A549 (cell line): ENCODE measurements around the gene SPAG9. TPM values are rescaled to one million over a fixed set of nuclear protein-coding genes. Genes with fewer than 3 reads are reported as not detected.

Experiments used
- ATAC-seq, 2 experiments: fragments of 200-7000 bp in 1 of 2; fragments of >200 bp in 1 of 2; cut with Nextera tagmentation in 1 of 2; cut with Tn5 transposase in 1 of 2; 3 replicates each; pipeline versions ENCODE4 v1.8.0 to v1.9.1; 2018 to 2020; ENCODE audit warnings: mild to moderate bottlenecking in 1 of 2, moderate library complexity in 1 of 2
- CTCF ChIA-PET: fragments of 300-600 bp; sonication (Branson Sonifier 250); formaldehyde crosslinking; extraction: SDS; loops from one replicate; lab custom pipeline; 2021; ENCODE audit warnings: antibody characterized with exemption, inconsistent platforms; lab: Yijun Ruan, JAX
- POLR2A ChIA-PET: fragments of 350-600 bp; formaldehyde crosslinking; extraction: SDS; loops from one replicate; lab custom pipeline; 2021; ENCODE audit warnings: antibody characterized with exemption, inconsistent platforms; lab: Yijun Ruan, JAX
- DNase-seq, 2 experiments: peaks; one replicate each; pipeline versions ENCODE4 v3.0.0 to v3.0.0-alpha.2; 2011 to 2016; ENCODE audit warnings: low read depth in 1 of 2, low spot score in 1 of 2
- FAIRE-seq: peaks from 2 replicates; lab custom pipeline; 2011; peaks lifted over from hg19 to GRCh38; lab: Jason Lieb, UNC
- H3K27ac ChIP-seq, 2 experiments: fragments of >200 bp; sonication (Bioruptor Twin); formaldehyde crosslinking; 3 replicates each; pipeline ENCODE4 v1.5.1; 2016 to 2017
- H3K4me1 ChIP-seq: fragments of >200 bp; sonication (Bioruptor Twin); formaldehyde crosslinking; 3 replicates; pipeline ENCODE4 v1.6.1; 2016
- H3K4me2 ChIP-seq: fragments of >200 bp; sonication (Bioruptor Twin); formaldehyde crosslinking; 3 replicates; pipeline ENCODE4 v1.6.1; 2016
- H3K4me3 ChIP-seq: fragments of >200 bp; sonication (Bioruptor Twin); formaldehyde crosslinking; 3 replicates; pipeline ENCODE4 v1.5.1; 2016
- H3K9me3 ChIP-seq: fragments of >200 bp; sonication (Bioruptor Twin); formaldehyde crosslinking; 3 replicates; pipeline ENCODE4 v1.6.1; 2016
- BHLHE40 ChIP-seq: IDR thresholded peaks from 2 replicates; pipeline ENCODE4 v1.6.1; 2012; ENCODE audit warnings: low read depth, low read length, inconsistent platforms
- CBX2 ChIP-seq: fragments of 200-600 bp; sonication (generic); IDR thresholded peaks from 2 replicates; pipeline ENCODE4 v1.6.1; 2016; ENCODE audit warnings: low read depth, mild to moderate bottlenecking, borderline replicate concordance
- CBX8 ChIP-seq: fragments of 200-600 bp; sonication (generic); IDR thresholded peaks from 2 replicates; pipeline ENCODE4 v1.6.1; 2016
- CEBPB ChIP-seq, 2 experiments: fragments of >200 bp in 1 of 2; sonication (Bioruptor Twin) in 1 of 2; formaldehyde crosslinking in 1 of 2; IDR thresholded peaks; 2 replicates each; pipeline ENCODE4 v1.6.1; 2012 to 2016
- CHD2 ChIP-seq: fragments of 150-350 bp; IDR thresholded peaks from 2 replicates; pipeline ENCODE4 v1.6.1; 2014; ENCODE audit warnings: low read length; ENCODE audit not compliant: partially characterized antibody
- CHD4 ChIP-seq: fragments of 200-600 bp; sonication (generic); IDR thresholded peaks from 2 replicates; pipeline ENCODE4 v1.6.1; 2016; ENCODE audit warnings: antibody characterized with exemption, mild to moderate bottlenecking, borderline replicate concordance
- EHMT2 ChIP-seq: fragments of 200-600 bp; sonication (generic); IDR thresholded peaks from 2 replicates; pipeline ENCODE4 v1.6.1; 2016; ENCODE audit warnings: antibody characterized with exemption, low read depth, mild to moderate bottlenecking, moderate library complexity
- ESRRA ChIP-seq: fragments of 150-350 bp; IDR thresholded peaks from 2 replicates; pipeline ENCODE4 v1.6.1; 2014; ENCODE audit warnings: mild to moderate bottlenecking, low read length, borderline replicate concordance
- FOSL2 ChIP-seq, 2 experiments: fragments of 450-650 bp in 1 of 2; fragments of >200 bp in 1 of 2; sonication (Bioruptor Twin) in 1 of 2; formaldehyde crosslinking; IDR thresholded peaks; 2 replicates each; pipeline versions ENCODE4 v1.5.0 to v1.6.1; 2016 to 2020; ENCODE audit warnings: mild to moderate bottlenecking in 1 of 2, moderate library complexity in 1 of 2
- GATA3 ChIP-seq: IDR thresholded peaks from 2 replicates; pipeline ENCODE4 v1.6.1; 2012; ENCODE audit warnings: borderline replicate concordance
- HDAC2 ChIP-seq: fragments of 200-600 bp; sonication (generic); IDR thresholded peaks from 2 replicates; pipeline ENCODE4 v1.6.1; 2016
- HEYL ChIP-seq: fragments of 250-450 bp; sonication (Bioruptor Pico); IDR thresholded peaks from 2 replicates; pipeline ENCODE4 v1.8.0; 2021; ENCODE audit warnings: mild to moderate bottlenecking, moderate library complexity
- HOXA7 ChIP-seq: fragments of 250-450 bp; sonication (Bioruptor Pico); IDR thresholded peaks from 2 replicates; pipeline ENCODE4 v1.5.0; 2020; ENCODE audit warnings: mild to moderate bottlenecking, moderate library complexity
- HOXB13 ChIP-seq: fragments of 250-450 bp; sonication (Bioruptor Pico); IDR thresholded peaks from 2 replicates; pipeline ENCODE4 v1.5.0; 2020; ENCODE audit warnings: low read depth, mild to moderate bottlenecking, moderate library complexity
- JUN ChIP-seq, 2 experiments: fragments of >200 bp; sonication (Bioruptor Twin); formaldehyde crosslinking; IDR thresholded peaks; 2 replicates in 1 of 2; 3 replicates in 1 of 2; pipeline ENCODE4 v1.6.1; 2016 to 2017
- JUNB ChIP-seq: fragments of >200 bp; sonication (Bioruptor Twin); formaldehyde crosslinking; IDR thresholded peaks from 2 replicates; pipeline ENCODE4 v1.6.1; 2016
- KDM1A ChIP-seq: fragments of 200-600 bp; sonication (generic); IDR thresholded peaks from 2 replicates; pipeline ENCODE4 v1.6.1; 2016; ENCODE audit warnings: low read depth, mild to moderate bottlenecking
- KDM5A ChIP-seq: fragments of 200-600 bp; sonication (generic); IDR thresholded peaks from 2 replicates; pipeline ENCODE4 v1.6.1; 2016; ENCODE audit warnings: antibody characterized with exemption, mild to moderate bottlenecking
- MAFK ChIP-seq: fragments of 450-650 bp; IDR thresholded peaks from 2 replicates; pipeline ENCODE4 v1.6.1; 2014; ENCODE audit not compliant: partially characterized antibody
- MAZ ChIP-seq: fragments of 150-350 bp; IDR thresholded peaks from 2 replicates; pipeline ENCODE4 v1.6.1; 2014; ENCODE audit warnings: antibody characterized with exemption, low read depth, low read length, borderline replicate concordance
- MYC ChIP-seq: IDR thresholded peaks from 2 replicates; pipeline ENCODE4 v1.6.1; 2012; ENCODE audit warnings: mild to moderate bottlenecking, inconsistent platforms, low read length, improper control_type of control experiment, borderline replicate concordance
- NR3C1 ChIP-seq: fragments of >200 bp; sonication (Bioruptor Twin); formaldehyde crosslinking; IDR thresholded peaks from 3 replicates; pipeline ENCODE4 v1.6.1; 2017
- PHF8 ChIP-seq: fragments of 200-600 bp; sonication (generic); IDR thresholded peaks from 2 replicates; pipeline ENCODE4 v1.6.1; 2016; ENCODE audit warnings: low read depth, mild to moderate bottlenecking, antibody characterized with exemption, moderate library complexity, borderline replicate concordance
- RAD21 ChIP-seq, 2 experiments: fragments of >200 bp in 1 of 2; sonication (Bioruptor Twin) in 1 of 2; formaldehyde crosslinking in 1 of 2; IDR thresholded peaks in 1 of 2; conservative IDR thresholded peaks in 1 of 2; 2 replicates in 1 of 2; 3 replicates in 1 of 2; pipeline ENCODE4 v1.6.1; 2012 to 2018; ENCODE audit warnings: inconsistent platforms in 1 of 2
- RCOR1 ChIP-seq: fragments of 150-350 bp; IDR thresholded peaks from 2 replicates; pipeline ENCODE4 v1.6.1; 2014; ENCODE audit warnings: antibody characterized with exemption, low read length, low read depth
- RFX5 ChIP-seq: fragments of 450-650 bp; IDR thresholded peaks from 2 replicates; pipeline ENCODE4 v1.7.1; 2014; ENCODE audit warnings: antibody characterized with exemption, mild to moderate bottlenecking, moderate library complexity
- TP53 ChIP-seq: fragments of 250-450 bp; sonication (Bioruptor Pico); IDR thresholded peaks from 2 replicates; pipeline ENCODE4 v1.5.0; 2021; ENCODE audit warnings: mild to moderate bottlenecking, moderate library complexity
- ZSCAN20 ChIP-seq: fragments of 250-450 bp; sonication (Bioruptor Pico); IDR thresholded peaks from 2 replicates; pipeline ENCODE4 v1.8.0; 2022; ENCODE audit warnings: mild to moderate bottlenecking, moderate library complexity
- WGBS: methylation state at CpG from one replicate; pipeline ENCODE4 v1.1.6; 2017; ENCODE audit errors: missing lambda C conversion rate; 5-methylcytosine and 5-hydroxymethylcytosine counted together
- polyA plus RNA-seq, 4 experiments: library from polyadenylated mRNA; depleted of rRNA in 3 of 4; stranded (reverse); fragments of >200 nt; fragmentation: RNase III in 1 of 4; extraction: RNeasy Plus Mini Kit Qiagen cat#74134 plus additional on column Dnase treatment in 1 of 4; gene quantifications; 2 replicates in 3 of 4; 3 replicates in 1 of 4; pipeline ENCODE4 v1.2.3, GENCODE V29; 2011 to 2017
- TF ChIP-seq, protein P1 (sequence below): fragments of 250-450 bp; sonication (Bioruptor Pico); IDR thresholded peaks from 2 replicates; pipeline ENCODE4 v1.5.0; 2020; ENCODE audit warnings: low read depth, mild to moderate bottlenecking, moderate library complexity
- TF ChIP-seq, protein P2 (sequence below): IDR thresholded peaks from 2 replicates; pipeline ENCODE4 v1.6.1; 2012; ENCODE audit warnings: low read depth, borderline replicate concordance
- TF ChIP-seq, protein P3 (sequence below): fragments of 250-450 bp; sonication (Bioruptor Pico); IDR thresholded peaks from 2 replicates; pipeline ENCODE4 v1.5.0; 2021; ENCODE audit warnings: mild to moderate bottlenecking, moderate library complexity, borderline replicate concordance
- TF ChIP-seq, protein P4 (sequence below): fragments of 450-650 bp; IDR thresholded peaks from 2 replicates; pipeline ENCODE4 v1.6.1; 2014; ENCODE audit warnings: antibody characterized with exemption
- TF ChIP-seq, protein P5 (sequence below): IDR thresholded peaks from 2 replicates; pipeline ENCODE4 v1.6.1; 2012

Gene SPAG9
- polyA plus RNA-seq, 2 of the 4 experiments (the other 2 are of a cell fraction) = 69.0 to 71.1 TPM

GRCh38 chr17:51120739-51121619 is at the start of gene SPAG9 (continued):
- no peak for TF ChIP-seq CEBPB (IDR thresholded peaks at IDR 0.05)
- TF ChIP-seq ESRRA = peak; percentile 76; the same call in 1 of the 2 replicates
- no peak for TF ChIP-seq KDM5A
- TF ChIP-seq RCOR1 = no peak
- no peak for TF ChIP-seq HEYL (CRISPR knock-in tag)
- TF ChIP-seq MYC = peak; percentile 65; the same call in 1 of the 2 replicates
- no peak for TF ChIP-seq CBX8
- TF ChIP-seq RFX5 = no peak
- no peak for TF ChIP-seq GATA3
- no peak for TF ChIP-seq HOXB13 (CRISPR knock-in tag)
- TF ChIP-seq JUN (IDR thresholded peaks at IDR 0.05) = peak; percentile 25 to 94; a peak in 4 of 5 replicates
- TF ChIP-seq EHMT2 = no peak
- TF ChIP-seq PHF8 = peak; percentile 75
- no peak for TF ChIP-seq NR3C1
- peak; percentile 4 to 5; a peak in 1 of 5 replicates for TF ChIP-seq RAD21 (conservative IDR thresholded peaks at IDR 0.05 in 1 of 2, IDR thresholded peaks at IDR 0.05 in 1 of 2)
- no peak for TF ChIP-seq JUNB
- TF ChIP-seq FOSL2 (IDR thresholded peaks at IDR 0.05) = no peak
- peak; percentile 29 for TF ChIP-seq FOSL2 (CRISPR knock-in tag; IDR thresholded peaks at IDR 0.05)
- no peak for TF ChIP-seq BHLHE40
- peak; percentile 54 for TF ChIP-seq CHD2
- no peak for TF ChIP-seq CBX2
- TF ChIP-seq, protein P1, sequence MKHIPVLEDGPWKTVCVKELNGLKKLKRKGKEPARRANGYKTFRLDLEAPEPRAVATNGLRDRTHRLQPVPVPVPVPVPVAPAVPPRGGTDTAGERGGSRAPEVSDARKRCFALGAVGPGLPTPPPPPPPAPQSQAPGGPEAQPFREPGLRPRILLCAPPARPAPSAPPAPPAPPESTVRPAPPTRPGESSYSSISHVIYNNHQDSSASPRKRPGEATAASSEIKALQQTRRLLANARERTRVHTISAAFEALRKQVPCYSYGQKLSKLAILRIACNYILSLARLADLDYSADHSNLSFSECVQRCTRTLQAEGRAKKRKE (CRISPR knock-in tag) = no peak
- peak; percentile 93; the same call in 1 of the 2 replicates for TF ChIP-seq TP53 (CRISPR knock-in tag)

DNA sequence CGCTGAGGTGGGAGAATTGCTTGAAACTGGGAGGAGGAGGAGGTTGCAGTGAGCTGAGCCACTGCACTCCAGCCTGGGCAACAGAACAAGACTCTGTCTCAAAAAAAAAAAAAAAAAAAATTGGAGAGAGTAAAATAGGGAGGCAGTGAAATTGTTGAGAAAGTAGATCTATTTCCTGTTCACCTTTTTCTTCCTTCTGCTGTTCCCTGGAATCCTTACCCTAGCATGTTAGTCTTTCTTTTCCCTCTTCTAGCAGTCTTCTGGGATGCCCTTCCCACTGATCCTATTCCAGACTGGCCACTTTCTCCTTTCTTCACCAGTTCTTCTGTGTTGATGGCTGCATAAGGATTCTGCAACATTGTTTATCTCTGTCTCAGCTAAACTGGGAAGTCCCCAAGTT is 48.7 kb upstream of the SPAG9 start:
- CTCF ChIA-PET = interaction anchor here (0.7 to 2.1 kb wide), 6 partner anchors 11 to 168 kb away, joined by 3 to 5 read pairs (median 3); partner anchors contain the start of gene NME1
- no peak for FAIRE-seq
- ATAC-seq = no peak
- TF ChIP-seq CHD4 (no peak), JUN (IDR thresholded peaks at IDR 0.05) (no peak), KDM1A (no peak), MAZ (no peak), ZSCAN20 (CRISPR knock-in tag) (no peak), EHMT2 (no peak), HDAC2 (no peak), HOXB13 (CRISPR knock-in tag) (no peak), MAFK (no peak), PHF8 (no peak), HOXA7 (no peak)
- TF ChIP-seq, protein P2, sequence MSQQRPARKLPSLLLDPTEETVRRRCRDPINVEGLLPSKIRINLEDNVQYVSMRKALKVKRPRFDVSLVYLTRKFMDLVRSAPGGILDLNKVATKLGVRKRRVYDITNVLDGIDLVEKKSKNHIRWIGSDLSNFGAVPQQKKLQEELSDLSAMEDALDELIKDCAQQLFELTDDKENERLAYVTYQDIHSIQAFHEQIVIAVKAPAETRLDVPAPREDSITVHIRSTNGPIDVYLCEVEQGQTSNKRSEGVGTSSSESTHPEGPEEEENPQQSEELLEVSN = no peak
- TF ChIP-seq, protein P3, sequence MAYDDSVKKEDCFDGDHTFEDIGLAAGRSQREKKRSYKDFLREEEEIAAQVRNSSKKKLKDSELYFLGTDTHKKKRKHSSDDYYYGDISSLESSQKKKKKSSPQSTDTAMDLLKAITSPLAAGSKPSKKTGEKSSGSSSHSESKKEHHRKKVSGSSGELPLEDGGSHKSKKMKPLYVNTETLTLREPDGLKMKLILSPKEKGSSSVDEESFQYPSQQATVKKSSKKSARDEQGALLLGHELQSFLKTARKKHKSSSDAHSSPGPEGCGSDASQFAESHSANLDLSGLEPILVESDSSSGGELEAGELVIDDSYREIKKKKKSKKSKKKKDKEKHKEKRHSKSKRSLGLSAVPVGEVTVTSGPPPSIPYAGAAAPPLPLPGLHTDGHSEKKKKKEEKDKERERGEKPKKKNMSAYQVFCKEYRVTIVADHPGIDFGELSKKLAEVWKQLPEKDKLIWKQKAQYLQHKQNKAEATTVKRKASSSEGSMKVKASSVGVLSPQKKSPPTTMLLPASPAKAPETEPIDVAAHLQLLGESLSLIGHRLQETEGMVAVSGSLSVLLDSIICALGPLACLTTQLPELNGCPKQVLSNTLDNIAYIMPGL (CRISPR knock-in tag) = no peak
- TF ChIP-seq, protein P4, sequence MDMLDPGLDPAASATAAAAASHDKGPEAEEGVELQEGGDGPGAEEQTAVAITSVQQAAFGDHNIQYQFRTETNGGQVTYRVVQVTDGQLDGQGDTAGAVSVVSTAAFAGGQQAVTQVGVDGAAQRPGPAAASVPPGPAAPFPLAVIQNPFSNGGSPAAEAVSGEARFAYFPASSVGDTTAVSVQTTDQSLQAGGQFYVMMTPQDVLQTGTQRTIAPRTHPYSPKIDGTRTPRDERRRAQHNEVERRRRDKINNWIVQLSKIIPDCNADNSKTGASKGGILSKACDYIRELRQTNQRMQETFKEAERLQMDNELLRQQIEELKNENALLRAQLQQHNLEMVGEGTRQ = no peak
- TF ChIP-seq, protein P5, sequence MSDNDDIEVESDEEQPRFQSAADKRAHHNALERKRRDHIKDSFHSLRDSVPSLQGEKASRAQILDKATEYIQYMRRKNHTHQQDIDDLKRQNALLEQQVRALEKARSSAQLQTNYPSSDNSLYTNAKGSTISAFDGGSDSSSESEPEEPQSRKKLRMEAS = no peak
- TF ChIP-seq, all 56 proteins: peak for 0
- Histone ChIP-seq H3K4me3 (no peak overlapping the region), H3K4me2 (no peak overlapping the region), H3K9me3 (no peaks in the 10 kb centered on the region), H3K27ac (no peak overlapping the region), H3K4me1 (peaks cover 21% of the 10 kb centered on the region)
- POLR2A ChIA-PET = no interaction called here
- no peak for DNase-seq
- 100% methylated on average over 1 of the region's 1 CpG for WGBS
